HG02840 (cell line): ENCODE data around the gene PPP1R2C.

ENCODE experiments used
- ATAC-seq: cut with Tn5 transposase; IDR thresholded peaks from one replicate; pipeline ENCODE4 v1.9.1; 2021; ENCODE audit warnings: mild to moderate bottlenecking, moderate library complexity, moderate number of reproducible peaks; ENCODE audit not compliant: unreplicated experiment, low FRiP score

The PPP1R2C gene

DNA sequence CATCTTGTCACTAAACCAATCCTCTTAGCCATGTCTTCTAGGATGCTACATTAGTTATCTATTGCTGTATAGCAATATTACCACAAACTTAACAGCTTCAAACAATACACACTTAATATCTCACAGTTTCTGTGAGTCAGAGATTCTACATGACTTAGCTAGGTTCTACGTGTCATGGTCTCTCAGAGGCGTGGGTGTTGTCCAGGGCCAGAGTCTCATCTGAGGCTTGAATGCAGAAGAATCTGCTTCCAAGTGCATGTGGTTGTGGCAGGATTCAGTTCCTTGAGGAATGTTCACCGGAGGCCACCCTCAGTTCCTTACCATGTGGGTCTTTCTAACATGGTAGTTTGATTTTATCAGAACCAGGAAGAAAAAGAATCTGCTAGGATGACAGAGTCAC is 26.4 kb downstream of the PPP1R2C start:
- ATAC-seq: no peak

DNA sequence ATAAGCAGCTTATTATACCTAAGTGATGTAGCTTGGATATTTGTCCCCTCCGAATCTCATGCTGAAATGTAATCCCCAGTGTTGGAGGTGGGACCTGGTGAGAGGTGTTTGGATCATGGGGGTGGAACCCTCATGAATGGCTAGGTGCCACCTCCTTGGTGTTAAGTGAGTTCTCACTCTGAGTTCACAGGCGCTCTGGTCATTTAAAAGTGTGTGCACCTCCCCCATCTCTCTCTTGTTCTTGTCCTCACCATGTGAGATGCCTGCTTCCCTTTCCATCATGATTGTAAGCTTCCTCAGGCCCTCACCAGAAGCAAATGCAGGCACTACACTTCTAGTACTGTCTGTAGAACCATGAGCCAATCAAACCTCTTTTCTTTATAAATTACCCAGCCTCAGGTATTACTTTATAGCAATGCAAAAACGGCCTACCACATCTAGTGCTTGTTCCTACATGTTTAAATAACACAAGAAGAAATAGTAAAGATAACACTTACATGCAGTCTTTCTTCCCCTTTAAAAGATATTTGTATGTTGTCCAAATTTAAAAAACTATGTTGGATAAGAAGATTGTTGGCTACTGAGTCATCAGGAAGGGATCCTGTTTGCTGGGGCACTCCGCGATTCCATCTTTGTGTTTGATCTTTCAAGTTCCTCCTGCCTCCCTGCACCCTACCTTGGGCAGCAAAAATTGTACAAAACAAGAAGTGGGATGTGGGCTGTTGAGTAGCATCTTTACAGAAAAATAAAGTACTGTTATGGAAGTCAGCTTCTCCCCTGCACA is 29.7 kb downstream of the PPP1R2C start:
- ATAC-seq: no peak

DNA sequence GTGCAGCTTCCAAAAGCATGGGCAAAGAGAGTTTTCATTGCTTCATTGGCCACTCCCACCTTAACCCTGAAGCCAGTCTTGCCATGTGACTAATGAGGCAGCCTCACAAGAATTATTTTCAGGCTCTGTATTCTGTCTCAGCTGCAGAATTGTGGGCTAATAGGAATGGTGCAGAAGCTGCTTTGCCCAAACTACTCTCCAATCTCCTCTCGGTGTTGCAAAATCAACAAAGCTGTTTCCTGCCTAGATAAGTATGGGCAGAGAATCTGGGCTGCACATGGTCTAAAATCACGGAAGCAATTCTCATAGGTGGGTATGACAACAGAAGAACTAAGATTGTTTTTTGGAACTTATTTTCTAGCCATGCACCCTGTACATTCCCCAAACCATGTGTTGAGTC is 31.4 kb downstream of the PPP1R2C start:
- no peak for ATAC-seq

DNA sequence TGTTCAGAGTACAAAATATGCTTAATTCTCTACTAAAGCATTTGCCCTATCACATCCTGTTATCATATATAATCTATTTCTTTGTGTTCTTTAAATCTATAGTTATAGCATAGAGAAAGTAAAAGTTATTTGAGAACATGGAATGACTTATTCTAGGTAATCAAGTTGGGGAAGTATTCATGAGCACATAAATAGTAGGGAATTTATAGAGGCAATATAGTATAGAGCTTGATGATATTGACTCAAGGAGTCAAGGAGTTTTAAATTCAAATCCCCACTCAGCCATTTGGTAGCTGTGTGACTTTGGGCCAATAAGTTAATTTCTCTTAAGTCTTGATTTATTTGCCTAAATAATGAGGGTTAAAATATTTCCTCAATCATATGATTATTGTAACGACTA is 37.5 kb downstream of the PPP1R2C start:
- no peak for ATAC-seq

DNA sequence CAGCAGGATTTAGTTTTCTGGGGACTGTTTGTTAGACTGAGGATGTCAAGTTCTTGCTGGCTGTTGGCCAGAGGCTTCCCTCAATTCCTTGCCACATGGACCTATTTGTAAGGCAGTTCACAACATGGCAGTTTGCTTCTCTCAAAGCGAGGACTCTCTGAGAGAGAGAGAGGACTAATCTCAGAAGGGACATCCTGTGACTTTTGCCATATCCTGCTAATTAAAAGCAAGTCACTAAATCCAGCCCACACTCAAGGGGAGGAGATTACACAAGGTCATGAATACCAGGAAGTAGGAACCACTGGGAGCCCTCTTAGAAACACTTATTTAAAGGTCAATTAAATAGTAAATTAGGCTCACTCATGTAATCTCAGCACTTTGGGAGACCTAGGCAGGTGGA is 38.2 kb downstream of the PPP1R2C start:
- no peak for ATAC-seq

DNA sequence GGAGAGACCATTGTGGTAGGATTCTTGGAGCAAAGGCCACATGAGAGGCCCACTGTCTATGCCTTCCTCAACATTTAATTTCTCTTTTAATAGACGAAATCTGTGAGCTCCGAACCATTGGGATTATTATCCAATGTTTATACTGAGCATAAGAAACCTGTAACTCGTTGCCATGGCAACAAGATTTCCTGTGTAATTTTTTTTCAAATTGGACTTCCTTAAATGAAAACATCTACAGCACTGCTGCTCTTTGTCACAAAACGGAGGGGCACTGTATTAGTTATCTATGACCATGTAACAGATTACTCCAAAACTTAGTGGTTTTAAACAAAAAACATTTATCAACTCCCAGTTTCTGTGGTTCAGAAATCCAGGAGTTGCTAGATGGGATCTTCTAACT is 38.7 kb downstream of the PPP1R2C start:
- no peak for ATAC-seq

DNA sequence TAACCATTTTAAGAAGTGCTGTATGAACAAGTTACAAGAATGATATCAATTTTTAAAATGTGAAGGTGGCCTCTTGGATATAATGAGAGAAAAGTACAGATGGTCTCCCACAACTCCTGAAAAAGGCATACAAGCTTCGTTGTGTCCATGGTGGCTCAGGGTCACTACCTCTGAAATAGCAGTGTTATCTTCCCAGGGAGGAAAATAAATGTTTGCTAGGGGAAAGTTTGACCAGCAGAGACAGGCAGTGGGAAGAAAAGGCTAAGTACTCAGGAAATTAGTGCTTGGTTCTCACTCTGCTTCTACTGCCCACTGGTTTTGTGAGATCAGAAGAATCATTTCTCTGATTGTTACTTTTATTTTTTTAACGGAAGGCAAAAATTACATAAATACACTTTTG is 39.4 kb downstream of the PPP1R2C start:
- ATAC-seq: no peak

DNA sequence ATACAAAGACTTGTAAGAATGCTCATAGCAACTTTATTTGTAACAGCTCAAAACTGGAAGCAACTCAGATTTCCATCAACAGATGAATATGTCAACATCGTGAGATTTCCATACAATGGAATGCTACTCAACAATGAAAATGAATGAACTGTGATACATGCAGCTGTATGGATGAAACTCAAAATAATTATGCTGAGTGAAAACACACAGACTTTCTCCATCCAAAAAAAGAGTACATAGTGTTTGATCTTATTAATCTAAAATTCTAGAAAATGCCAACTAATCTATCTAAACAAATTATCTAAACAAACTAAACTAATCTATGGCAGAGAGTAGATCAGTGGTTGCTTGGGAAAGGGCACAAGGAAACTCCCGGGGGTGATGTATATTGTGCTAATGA is 42.7 kb downstream of the PPP1R2C start:
- no peak for ATAC-seq

DNA sequence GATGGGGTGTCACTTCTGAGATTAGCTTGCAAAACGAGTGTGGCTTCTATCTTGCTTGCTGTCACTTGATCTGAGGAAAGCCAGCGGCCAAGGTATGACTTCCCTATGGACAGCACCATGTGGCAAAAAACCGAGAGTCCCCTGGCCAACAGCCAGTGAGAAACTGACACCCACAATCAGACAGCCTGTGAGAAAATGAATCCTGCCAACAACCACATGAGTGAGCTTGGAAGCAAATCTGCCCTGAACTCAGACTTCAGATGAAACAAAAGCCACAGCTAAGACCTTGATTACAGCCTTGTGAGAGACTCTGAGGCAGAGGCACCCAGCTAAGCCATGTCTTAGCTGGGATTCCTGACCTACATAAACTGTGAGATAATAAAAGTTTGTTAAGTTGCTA is 45.5 kb downstream of the PPP1R2C start:
- ATAC-seq: no peak
